Activated B cell treated with CpG ODN at 0.5 μM for 24 hours (primary cell): ENCODE measurements around the gene EXD3. TPM values are rescaled to one million over a fixed set of nuclear protein-coding genes. Genes with fewer than 3 reads are reported as not detected.

Experiments used
- ATAC-seq: fragments of 200-7000 bp; cut with Tn5 transposase; one replicate; pipeline ENCODE4 v1.10.0; 2021; ENCODE audit warnings: low read depth, mild to moderate bottlenecking, moderate library complexity
- CTCF ChIA-PET: fragments of 350-600 bp; sonication (Branson Sonifier 250); formaldehyde crosslinking; loops from one replicate; lab custom pipeline; 2021; ENCODE audit warnings: antibody characterized with exemption; lab: Charles Lee
- POLR2A ChIA-PET: fragments of 350-600 bp; sonication (Branson Sonifier 250); formaldehyde crosslinking; loops from one replicate; lab custom pipeline; 2021; ENCODE audit warnings: antibody characterized with exemption; lab: Charles Lee
- DNase-seq: peaks from one replicate; pipeline ENCODE4 v3.0.0; 2022
- H3K27ac Mint-ChIP-seq: one replicate; pipeline ENCODE4 v1.8.0; 2020; ENCODE audit warnings: mixed read lengths
- H3K27me3 Mint-ChIP-seq: one replicate; pipeline ENCODE4 v1.8.0; 2021; ENCODE audit warnings: mixed read lengths
- H3K36me3 Mint-ChIP-seq: one replicate; pipeline ENCODE4 v1.8.0; 2021; ENCODE audit warnings: low read depth, mixed read lengths
- H3K4me1 Mint-ChIP-seq: one replicate; pipeline ENCODE4 v1.8.0; 2021; ENCODE audit warnings: mixed read lengths
- H3K4me3 Mint-ChIP-seq: one replicate; pipeline ENCODE4 v1.8.0; 2020; ENCODE audit warnings: mild to moderate bottlenecking, mixed read lengths
- H3K9me3 Mint-ChIP-seq: one replicate; pipeline ENCODE4 v1.8.0; 2020; ENCODE audit warnings: mixed read lengths
- intact Hi-C: fragments of 100-400 bp; cut with micrococcal nuclease; formaldehyde crosslinking; loops from one replicate; pipeline ENCODE4 v1.15.1; 2024
- total RNA-seq: library from RNA; stranded (reverse); gene quantifications from 2 replicates; pipeline ENCODE4 v1.2.3, GENCODE V29; 2022
- TF ChIP-seq, protein P1 (sequence below): fragments of 200-600 bp; IDR thresholded peaks from one replicate; pipeline ENCODE4 v1.8.0; 2022; ENCODE audit warnings: antibody characterized with exemption, mild to moderate bottlenecking

The EXD3 gene
- total RNA-seq, 1 donor from 2014 or later: 12.8 TPM

DNA sequence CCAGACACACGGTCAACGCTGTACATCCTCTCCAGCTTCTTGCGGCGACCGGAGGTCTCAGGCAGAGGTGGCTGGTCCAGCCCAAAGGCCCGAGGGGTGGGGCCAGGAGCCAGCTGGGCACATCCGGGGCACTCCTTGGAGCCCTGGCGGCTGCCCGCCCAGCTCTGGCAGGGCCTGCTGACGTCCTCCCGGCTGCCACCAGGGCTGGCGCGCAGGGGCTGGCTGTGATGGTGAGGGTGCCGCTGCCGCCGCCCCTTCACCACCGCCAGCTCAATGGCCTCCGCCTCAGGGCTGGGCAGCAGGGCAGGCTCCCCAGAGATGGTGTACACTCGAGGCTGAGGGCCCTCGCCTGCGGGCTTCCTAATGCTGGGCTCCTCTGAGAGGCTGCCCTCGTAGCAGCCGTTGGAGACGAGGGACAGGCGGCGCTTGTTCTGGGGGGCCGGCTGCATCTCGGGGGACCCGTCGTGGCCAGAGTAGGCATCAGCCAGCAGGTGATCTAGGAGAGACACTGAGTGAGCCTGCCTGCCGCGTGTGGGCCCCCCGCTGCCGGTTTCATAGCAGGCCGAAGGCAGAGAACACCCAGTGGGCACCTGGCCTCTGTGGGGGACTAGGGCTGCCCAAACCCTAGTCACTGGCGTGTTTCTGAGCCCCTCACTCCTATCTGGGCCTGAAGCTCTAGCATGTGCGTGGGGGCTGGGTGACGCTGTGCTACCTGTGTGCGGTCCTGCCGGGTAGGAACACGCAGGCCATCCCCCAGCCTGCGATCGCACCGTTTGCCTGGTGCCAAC, 34.6 kb upstream of the EXD3 start:
- TF ChIP-seq, protein P1, sequence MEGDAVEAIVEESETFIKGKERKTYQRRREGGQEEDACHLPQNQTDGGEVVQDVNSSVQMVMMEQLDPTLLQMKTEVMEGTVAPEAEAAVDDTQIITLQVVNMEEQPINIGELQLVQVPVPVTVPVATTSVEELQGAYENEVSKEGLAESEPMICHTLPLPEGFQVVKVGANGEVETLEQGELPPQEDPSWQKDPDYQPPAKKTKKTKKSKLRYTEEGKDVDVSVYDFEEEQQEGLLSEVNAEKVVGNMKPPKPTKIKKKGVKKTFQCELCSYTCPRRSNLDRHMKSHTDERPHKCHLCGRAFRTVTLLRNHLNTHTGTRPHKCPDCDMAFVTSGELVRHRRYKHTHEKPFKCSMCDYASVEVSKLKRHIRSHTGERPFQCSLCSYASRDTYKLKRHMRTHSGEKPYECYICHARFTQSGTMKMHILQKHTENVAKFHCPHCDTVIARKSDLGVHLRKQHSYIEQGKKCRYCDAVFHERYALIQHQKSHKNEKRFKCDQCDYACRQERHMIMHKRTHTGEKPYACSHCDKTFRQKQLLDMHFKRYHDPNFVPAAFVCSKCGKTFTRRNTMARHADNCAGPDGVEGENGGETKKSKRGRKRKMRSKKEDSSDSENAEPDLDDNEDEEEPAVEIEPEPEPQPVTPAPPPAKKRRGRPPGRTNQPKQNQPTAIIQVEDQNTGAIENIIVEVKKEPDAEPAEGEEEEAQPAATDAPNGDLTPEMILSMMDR: no peak
- intact Hi-C loops: loop anchor here (2.0 kb wide), 2 partner anchors 147 to 667 kb away; partner anchors contain the start of genes ARRDC1 and TMEM141
- DNase-seq (no peak), ATAC-seq (no peak)
- Mint-ChIP-seq H3K36me3 (peaks cover 7% of the 10 kb centered on the region), H3K9me3 (no peaks in the 10 kb centered on the region), H3K4me1 (peaks cover 30% of the 10 kb centered on the region), H3K27ac (no peak overlapping the region), H3K4me3 (no peak overlapping the region), H3K27me3 (no peaks in the 10 kb centered on the region)
- CTCF ChIA-PET: interaction anchor here (1.2 kb wide), 1 partner anchor 14 kb away, joined by 3 read pairs; no protein-coding TSS in a partner anchor
- POLR2A ChIA-PET: no interaction called here

DNA sequence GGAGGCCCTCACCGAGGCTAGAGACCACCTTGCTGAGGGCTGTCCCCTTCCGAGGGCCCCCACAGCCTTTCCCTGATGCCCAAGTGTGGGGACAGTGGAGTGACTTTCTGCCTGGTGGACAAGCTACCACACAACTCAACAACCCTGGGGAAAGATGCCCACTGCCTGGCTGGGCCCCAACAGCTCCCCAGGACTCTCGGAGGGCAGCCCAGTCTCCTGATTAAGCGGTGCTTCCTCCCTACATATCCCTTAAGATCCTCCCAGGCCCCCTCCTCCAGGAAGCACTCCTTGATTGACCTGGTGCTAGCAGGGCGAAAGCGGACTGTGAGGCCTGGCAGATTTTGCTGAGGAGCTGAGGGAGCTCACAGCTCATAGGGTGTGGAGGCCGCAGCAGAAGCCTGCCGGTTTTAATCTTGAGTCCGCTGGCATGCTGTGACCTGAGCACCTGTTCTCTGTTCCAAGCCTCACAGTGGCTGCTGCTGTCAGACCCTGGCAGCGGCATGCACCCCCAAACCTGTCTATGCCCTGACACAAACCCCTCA, 34.0 kb upstream of the EXD3 start:
- Mint-ChIP-seq H3K27me3 (no peaks in the 10 kb centered on the region), H3K36me3 (peaks cover 7% of the 10 kb centered on the region), H3K4me1 (peaks cover 32% of the 10 kb centered on the region), H3K27ac (no peak overlapping the region), H3K4me3 (no peak overlapping the region), H3K9me3 (no peaks in the 10 kb centered on the region)
- TF ChIP-seq, protein P1: no peak
- intact Hi-C loops: no loop called here
- ChIA-PET CTCF (interaction anchor here (1.2 kb wide), 1 partner anchor 13 kb away, joined by 3 read pairs; no protein-coding TSS in a partner anchor), POLR2A (interaction anchor here (0.8 to 1.6 kb wide), 2 partner anchors 216 to 730 kb away, joined by 3 read pairs; partner anchors contain the start of gene TUBB4B)
- no peak for ATAC-seq
- peak; percentile 11 for DNase-seq

DNA sequence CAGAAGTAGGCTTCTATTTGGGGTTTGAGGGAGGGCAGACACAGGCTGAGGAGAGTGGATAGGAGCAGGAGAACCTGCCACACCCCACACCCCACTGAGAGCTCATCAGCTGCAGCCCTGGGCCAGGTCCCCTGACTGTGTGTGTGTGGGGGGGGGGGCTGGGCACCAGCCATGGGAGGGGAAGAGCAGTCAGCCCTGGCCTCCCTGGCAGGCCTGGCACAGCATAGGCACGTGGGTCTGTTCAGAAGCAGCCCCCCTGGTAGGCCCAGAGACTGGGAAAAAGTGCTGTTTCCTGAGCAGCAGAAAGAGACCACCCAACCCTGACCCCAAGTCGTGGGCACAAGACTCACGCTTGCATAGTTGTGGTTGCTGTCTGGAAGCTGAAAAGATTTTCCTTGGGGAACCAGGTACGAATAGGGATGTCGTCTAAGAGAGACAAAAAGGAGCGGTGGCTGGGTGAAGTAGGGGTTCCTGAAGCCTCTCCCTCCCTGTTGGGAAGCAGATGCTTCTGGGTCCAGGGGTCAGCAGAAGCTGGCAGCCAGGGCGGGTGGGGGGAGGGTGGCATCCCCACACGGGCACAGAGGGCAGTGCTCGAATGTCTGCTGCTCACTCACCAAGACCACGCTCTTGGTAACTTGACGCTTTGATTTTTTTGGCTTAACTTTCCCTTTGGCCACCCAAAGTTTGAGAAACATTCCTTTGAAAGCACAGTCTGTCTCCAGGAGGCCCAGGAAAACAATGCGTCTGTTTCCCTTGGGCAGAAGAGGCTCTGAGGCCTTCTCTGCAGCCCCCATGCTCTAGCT, 33.3 kb upstream of the EXD3 start:
- H3K36me3 Mint-ChIP-seq: peaks cover 7% of the 10 kb centered on the region
- H3K4me1 Mint-ChIP-seq: peaks cover 29% of the 10 kb centered on the region
- intact Hi-C loops: no loop called here
- TF ChIP-seq, protein P1: no peak
- DNase-seq (peak; percentile 10), ATAC-seq (no peak)
- H3K27ac Mint-ChIP-seq: no peak overlapping the region
- peak overlapping the region; percentile 29 for H3K4me3 Mint-ChIP-seq
- H3K9me3 Mint-ChIP-seq: no peaks in the 10 kb centered on the region
- CTCF ChIA-PET: interaction anchor here (1.2 kb wide), 1 partner anchor 13 kb away, joined by 3 read pairs; no protein-coding TSS in a partner anchor
- POLR2A ChIA-PET: interaction anchor here (0.8 to 1.6 kb wide), 3 partner anchors 135 to 729 kb away, joined by 3 read pairs; partner anchors contain the start of gene TUBB4B
- no peaks in the 10 kb centered on the region for H3K27me3 Mint-ChIP-seq

DNA sequence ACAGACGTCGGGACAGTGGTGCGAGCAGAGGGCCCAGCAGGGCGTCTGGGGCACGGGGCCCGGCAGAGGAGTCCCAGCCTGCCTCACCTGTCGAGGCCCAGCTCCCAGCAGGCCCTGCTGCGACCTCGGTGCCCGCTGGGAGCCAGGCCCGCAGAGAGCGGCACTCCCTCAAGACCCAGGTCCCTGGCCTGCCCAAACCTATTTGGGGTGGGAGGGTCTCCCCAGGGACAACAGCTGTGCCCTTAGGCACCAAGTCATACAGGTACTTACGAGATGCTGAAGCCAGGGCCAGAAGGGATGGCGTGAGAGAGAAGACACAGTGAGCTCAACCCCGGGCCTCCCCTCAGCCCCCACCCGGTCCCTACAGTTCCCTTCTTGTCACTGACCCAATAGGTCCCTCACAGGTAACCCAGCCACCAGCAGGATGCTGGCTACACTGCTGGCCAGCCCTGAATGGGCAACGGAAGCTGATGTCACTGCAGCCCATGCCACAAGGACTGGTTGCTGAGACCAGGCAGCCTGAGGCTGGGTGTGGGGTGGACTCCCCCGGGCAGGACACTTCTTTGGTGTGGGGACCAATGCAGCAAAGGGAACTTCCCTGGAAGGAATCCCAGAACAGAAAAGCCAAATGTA, 32.5 kb upstream of the EXD3 start:
- H3K27me3 Mint-ChIP-seq: no peaks in the 10 kb centered on the region
- H3K27ac Mint-ChIP-seq: no peak overlapping the region
- DNase-seq (peak; percentile 15), ATAC-seq (no peak)
- H3K9me3 Mint-ChIP-seq: no peaks in the 10 kb centered on the region
- peaks cover 29% of the 10 kb centered on the region for H3K4me1 Mint-ChIP-seq
- intact Hi-C loops: no loop called here
- POLR2A ChIA-PET: interaction anchor here (0.8 to 1.6 kb wide), 2 partner anchors 135 to 214 kb away, joined by 3 read pairs; partner anchors contain the start of gene TUBB4B
- CTCF ChIA-PET: no interaction called here
- H3K36me3 Mint-ChIP-seq: peaks cover 7% of the 10 kb centered on the region
- peak overlapping the region; percentile 29 for H3K4me3 Mint-ChIP-seq
- TF ChIP-seq, protein P1: no peak
